Activated T-cell treated with anti-CD3 and anti-CD28 coated beads, Interleukin-2, amount 50 U/mL, for 1 hour (primary cell): ENCODE data around the gene MAP3K5.
"Not testable (repeated sequence)": the region's sequence is repeated elsewhere in the genome, so short reads cannot be mapped to it uniquely, and the experiment has no call there.

Experiments used
- DNase-seq: peaks from one replicate; pipeline ENCODE4 v3.0.0-alpha.2; 2020

The MAP3K5 gene

DNA sequence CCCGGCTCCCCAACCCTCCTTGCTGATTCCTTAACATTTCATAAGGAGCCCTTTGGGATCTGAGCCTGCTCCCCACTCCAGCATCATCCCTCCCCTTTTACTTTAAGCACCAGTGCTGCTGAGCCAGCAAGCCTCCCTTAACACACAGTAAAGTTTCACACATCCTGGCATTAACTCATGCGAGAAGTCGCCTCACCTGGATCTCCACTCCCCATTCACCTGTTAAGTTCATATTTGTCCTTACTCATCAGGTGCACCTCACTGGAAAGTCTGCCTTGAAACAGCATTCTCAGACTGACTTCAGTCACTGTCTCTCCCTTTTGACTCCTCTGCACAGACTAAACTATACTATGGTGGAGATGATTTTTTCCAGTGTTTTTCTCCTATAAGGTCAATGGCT lies 194.2 kb downstream of the MAP3K5 start:
- no peak for DNase-seq

DNA sequence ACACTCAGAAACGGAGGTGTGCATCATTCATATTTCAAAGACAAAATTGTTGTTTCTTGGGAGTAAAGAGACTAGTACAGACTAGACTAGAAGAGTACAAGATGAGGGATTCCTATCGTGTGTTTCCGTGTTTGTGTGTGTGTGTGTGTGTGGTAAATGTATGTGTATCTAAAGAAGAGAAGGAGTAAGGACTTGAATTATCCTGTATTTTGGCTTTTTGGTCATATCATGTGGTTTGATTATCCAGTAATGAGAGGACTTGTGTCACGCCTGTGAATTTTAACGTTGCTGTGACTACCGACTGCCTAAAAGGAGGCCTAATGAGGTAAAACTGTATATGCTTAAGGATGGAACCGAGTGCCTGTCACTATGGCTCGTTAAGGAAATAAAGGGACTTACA lies 197.6 kb downstream of the MAP3K5 start:
- DNase-seq: no peak

DNA sequence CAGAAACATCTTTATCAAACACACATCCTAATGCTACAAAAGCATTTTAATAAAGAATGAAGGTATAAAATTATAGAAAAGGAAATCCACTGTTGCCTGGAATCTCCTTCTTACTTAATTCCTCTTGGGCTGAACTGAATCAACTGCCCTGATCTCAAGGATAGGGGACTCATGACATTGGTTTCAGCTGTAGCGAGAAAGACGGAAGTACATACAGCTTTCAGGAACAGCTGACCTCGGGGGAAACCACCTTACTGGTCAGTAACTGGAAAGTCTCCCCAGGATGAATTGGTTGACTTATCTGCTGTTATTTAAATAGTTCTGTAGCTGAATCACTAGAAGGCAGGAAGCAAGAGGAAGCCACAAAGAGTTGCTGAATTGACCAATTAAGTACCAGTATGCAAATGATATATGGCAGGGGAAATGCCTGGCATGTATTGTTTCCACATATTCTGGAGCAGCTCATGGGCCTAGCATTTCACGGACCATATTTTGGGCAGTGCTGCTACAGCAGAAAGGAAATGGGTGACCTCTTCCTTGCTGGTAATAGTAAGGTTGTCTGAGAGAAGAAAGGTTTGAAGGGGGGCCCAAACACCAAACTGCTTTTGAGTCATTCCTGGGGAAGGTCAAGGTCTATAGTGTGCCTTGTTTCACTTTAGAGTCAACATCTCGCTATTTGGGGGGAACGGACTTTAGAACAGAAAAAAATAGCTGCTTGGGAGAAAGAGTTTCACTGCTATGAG lies 198.4 kb downstream of the MAP3K5 start:
- DNase-seq: no peak

DNA sequence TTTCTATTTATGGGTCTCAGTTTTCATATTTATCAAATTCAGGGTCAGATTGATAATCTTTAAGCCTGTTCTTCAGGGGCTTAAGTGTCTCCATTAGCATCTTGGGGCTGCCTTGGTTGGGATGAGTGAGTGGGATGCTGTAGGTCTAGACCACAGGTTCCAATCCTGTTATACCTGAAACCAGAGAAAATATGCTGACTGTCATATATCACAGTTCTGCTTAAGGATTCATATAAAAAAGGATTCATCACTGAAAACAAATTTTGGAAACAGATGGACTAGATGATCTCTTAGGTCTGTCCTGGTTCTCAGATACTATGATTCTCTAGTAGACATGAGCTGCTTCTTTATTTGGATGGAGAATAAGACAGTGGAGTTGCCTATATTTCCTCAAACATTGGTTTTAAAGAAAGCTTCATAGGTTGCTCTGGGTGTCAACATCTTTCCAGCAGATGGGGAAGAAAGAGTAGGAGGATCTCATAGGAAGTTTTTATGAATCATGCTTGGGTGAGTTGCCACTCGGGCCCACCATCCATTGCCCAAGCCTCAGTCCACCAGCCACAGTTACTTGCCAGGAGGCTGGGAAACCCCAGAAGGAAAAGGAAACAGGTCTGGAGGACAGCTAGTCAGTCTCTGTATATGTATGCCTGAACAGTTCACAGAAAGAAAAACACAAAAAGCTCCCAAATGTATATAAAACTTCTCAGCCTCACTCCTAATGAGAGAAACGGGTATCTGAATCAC lies 199.2 kb downstream of the MAP3K5 start:
- no peak for DNase-seq

DNA sequence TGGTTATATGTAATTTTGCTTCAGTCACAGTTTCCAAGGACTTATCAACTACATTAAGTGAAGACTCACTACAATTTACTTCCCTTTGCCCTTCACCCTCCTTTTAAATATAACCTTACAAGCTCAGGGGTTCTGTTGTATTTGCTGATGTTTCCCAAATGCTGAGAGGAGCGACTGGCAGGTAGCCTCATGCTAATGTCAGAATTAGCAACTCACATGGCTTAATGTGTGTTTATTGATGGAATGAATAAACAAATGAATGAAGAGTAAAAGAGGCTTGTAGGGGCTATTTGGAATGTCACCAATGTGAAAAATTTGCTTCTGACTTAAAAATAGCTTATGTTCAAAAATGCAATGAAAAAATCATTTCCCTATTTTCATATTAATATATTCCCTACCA lies 200.7 kb downstream of the MAP3K5 start:
- DNase-seq: no peak

DNA sequence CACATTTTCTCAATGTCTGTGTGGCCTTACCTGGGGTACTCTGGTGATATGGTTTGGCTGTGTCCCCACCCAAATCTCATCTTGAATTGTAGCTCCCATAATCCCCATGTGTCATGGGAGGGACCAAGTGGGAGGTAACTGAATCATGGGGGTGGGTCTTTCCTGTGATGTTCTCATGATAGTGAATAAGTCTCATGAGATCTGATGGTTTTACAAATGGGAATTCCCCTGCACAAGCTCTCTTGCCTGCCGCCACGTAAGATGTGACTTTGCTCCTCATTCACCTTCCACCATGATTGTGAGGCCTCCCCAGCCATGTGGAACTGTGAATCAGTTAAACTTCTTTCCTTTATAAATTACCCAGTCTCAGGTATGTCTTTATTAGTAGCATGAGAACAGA lies 201.4 kb downstream of the MAP3K5 start:
- DNase-seq: not testable (repeated sequence)

DNA sequence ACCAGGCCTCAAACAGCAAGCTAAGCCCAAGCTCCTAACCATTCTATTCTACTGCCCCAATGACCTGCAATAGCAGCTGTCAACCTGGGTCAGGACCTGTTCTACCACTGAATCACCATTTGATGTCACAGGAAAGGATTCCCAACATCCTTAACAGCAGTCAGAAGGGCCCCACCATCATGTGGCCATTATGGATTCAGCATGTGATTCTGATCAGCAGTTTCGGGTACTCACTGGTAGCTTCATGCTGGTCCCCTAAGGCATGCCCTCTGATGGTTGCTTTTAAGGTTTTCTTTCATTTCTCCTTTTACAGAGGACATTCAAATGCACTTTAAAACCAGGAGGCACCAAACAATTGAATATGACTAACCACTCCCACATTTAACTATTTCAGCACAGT lies 204.8 kb downstream of the MAP3K5 start:
- DNase-seq: no peak

DNA sequence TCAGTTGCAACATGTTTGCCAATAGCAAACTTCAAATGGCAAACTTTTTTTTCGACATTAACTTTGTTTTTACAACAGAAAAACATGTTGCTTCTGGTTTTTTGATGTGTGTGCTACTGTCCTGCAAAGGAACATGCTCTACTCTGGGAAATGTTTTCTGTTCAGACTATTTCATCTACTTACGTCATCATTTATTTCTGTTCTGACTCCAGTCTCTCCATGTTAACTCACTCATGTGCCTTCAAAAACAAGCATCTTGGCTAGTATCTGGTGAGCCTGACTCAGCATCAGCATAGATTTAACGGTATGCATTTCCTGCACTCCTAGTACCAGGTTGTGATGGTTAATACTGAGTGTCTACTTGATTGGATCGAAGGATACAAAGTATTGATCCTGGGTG lies 206.0 kb downstream of the MAP3K5 start:
- DNase-seq: no peak

DNA sequence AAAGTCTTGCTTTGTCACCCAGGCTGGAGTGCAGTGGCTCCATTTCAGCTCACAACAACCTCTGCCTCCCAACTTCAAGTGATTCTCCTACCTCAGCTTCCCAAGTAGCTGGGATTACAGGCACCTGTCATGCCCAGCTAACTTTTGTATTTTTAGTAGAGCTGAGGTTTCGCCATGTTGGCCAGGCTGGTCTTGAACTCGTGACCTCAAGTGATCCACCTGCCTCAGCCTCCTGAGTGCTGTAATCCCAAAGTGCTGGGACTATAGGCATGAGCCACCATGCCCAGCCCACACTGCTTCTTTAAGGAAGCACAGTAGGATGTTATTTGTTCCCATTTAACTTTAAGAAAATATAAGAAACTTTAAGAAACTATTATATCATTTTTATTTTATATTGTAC lies 206.8 kb downstream of the MAP3K5 start:
- not testable (repeated sequence) for DNase-seq

DNA sequence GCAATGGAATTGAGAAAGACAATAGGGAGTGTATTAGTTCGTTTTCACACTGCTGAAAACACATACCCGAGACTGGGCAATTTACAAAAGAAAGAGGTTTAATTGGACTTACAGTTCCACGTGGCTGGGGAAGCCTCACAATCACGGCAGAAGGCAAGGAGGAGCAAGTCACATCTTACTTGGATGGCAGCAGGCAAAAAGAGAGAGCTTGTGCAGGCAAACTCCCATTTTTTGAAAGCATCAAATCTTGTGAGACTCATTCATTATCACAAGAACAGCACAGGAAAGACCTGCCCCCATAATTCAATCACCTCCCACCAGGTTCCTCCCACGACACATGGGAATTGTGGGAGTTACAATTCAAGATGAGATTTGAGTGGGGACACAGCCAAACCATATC lies 208.0 kb downstream of the MAP3K5 start:
- DNase-seq: not testable (repeated sequence)

DNA sequence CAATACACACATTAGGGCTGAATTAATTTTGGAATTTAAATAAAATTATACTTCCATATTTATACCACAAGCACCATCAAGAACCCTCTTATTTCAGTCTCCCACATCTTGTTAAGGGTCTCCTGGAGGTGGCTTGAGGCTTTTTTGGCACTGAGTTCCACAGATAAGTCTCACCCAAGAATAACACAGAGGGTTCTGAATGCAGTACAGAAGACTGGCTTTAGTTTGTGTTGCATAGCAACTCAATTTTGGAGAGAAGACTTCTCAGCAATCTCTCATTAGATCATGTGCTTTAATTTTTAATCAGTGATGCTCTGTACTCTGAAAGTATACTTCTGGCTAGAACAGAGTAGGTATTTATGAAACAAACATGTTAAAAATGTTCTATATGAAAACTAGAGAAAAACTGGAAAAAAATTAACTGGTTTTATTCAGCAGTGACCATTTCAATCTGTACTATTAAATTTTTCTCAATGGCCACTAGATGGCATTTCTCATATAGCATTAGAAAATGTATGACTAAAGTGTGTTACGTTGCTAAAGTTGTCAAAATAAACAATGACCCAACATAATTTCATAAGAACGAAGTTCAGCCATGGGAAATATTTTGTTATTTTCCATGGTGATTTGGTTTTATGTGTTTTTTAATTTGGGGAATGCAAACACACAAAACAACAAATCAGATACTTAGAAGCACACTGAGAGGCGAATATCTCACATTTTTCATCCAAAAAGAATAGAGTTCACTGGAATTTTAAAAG lies 209.4 kb downstream of the MAP3K5 start:
- DNase-seq: no peak

DNA sequence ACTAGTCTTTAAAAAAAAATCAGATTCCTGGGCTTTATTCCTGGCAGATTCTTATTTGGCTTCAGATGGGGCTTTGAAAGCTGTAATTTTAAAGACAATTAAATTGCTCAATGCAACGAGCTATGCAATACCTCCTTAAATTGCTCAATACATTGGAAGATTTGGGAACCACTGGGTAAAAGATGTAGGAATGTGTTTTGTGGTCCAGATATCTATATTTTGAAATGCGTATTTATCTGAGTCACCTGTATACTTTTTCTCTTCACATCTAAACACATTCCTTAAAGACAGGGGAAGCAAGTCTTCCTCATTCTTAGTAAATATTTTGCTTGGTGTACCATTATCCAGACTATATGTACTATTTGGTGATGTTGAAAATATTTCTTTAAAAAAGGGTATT lies 212.5 kb downstream of the MAP3K5 start:
- DNase-seq: no peak

DNA sequence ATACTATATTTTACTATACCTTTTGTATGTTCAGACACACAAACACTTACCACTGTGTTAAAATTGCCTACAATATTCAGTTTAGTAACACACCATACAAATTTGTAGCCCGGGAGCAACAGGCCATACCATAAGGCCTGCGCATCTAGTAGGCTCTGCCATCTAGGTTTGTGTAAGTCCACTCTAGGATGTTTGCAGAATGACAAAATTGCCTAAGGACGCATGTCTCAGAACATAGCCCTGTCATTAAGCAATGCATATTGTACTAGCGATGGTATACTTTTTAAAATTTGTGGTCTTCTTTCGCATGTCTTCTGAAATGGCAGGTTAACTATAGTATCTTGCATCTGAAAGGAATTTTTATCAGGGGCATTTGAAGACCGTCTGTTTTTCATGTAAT lies 215.5 kb downstream of the MAP3K5 start:
- DNase-seq: no peak

DNA sequence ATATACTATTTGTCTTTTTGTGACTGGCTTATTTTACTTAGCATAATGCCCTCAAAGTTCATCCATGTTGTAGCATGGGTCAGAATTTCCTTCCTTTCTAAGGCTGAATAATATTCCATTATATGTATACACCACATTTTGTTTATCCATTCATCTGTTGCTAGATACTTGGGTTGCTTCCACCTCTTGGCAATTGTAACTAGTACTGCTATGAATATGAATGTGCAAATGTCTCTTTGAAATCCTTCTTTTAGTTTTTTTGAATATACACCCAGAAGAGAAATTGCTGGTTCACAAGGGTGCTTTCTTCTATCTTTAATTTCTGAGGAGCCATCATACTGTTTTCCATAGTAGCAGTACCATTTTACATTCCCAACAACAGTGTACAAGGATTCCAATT lies 220.8 kb downstream of the MAP3K5 start:
- DNase-seq: no peak

DNA sequence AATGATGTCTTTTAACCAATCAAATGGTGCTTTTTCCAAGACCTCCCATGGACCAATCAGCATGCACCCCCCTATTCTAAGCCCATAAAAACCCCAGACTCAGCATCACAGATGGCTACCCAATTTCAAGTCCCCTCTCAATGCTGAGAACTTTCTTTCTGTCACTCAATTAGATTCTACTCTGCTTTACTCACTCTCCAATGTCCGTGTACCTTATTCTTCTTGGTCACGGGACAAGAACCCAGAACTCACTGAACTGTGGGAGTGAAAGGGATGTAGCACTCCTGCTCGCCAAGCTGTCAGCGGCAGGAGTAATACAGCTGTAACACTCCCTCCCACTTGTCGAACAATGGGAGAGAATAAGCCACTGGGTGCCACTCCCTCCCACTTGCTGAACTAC lies 221.2 kb downstream of the MAP3K5 start:
- no peak for DNase-seq

DNA sequence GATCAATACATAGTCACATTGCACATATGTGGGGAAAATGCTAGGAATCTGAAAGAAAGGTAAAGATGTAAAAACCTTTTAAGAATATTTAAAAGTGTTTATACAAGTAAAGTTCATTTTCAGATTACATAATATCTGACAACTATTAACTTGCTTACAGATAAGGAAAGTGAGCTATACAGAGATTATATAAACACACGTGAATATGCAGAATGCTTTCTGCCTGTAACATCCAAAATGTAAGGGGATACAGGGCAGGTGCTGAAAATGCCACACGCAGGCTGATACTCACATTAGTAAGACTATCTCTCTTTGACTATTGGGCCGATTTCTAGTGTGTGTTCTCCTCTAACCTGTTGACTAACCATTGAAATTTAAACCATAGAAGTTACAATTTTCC lies 224.1 kb downstream of the MAP3K5 start:
- no peak for DNase-seq

DNA sequence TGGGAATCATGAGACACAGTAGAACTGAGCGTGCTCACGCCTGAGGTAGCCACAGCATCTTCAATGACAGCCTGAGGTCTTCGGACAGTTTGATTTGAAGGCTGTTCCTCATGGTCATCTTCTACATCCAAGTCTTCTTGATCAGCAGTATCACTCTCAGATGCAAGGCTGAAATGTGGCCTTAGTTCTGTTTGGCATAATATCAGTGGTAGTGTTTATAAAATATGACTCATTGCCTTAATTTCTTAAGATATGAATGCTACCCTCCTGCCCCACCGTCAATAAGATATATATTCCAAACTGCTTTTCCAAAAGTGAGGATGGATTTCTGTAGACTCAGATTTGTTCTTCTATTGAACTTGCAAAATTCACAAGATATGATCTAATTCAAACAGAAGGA lies 224.6 kb downstream of the MAP3K5 start:
- no peak for DNase-seq

DNA sequence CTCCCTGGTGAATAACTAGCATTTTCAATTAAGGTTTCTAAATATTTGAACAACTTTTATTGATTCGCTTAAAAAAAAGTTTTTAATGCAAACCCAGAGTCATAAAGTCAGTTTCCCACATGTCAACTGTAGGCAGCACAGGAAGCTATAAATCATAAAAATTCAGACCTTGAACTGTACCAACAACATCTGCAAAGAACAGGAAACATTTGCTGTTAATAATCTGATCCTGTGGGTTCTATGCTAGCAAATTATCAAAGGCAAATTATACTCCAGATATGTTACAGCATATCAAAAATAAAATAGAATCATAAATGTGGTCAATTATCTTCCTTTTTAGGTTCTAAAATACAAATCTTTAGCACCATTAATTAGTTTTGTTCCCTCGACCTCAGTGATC lies 225.4 kb downstream of the MAP3K5 start:
- no peak for DNase-seq

DNA sequence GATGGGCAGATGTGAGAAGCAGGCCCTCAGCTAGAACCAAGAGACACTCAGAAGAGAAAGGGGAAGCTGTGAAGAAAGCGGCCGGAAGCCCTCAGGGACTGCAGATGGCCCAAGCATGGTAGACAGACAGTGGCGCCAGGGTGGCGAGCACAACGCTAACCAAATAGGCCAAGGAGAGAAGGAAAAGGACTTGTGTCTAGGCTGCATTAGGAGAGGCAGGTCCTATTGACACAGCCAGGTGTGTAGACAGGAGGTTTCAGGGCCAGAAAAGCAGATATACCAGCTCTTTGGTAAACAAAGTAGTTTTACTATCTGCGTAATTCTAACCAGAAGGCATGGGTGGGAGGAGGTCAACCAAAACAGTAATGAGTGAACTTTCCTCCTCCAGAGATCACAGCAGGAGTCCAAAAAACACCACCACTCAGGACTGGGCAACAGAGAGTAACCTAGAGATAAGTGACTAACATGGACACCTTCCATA lies 226.2 kb downstream of the MAP3K5 start:
- DNase-seq: no peak

DNA sequence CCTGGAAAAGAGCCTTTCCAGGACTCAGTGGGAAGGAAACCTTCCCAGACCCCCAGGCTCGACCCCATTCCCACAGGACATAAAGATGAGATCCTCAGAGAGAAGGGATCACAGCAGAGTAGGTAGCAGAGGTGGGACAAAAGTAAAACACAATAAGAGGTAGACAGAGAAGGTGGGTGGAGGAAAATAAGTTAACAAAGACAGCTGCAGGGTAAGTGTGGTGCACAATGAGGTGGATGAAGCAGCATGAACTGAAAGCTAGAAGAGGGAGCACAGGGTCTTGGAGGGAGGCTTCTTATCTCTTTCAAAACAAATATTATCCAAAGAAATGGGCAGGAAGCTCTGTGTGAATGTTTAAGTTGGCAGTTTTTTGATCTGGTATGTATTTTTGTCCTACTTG lies 228.1 kb downstream of the MAP3K5 start:
- no peak for DNase-seq

DNA sequence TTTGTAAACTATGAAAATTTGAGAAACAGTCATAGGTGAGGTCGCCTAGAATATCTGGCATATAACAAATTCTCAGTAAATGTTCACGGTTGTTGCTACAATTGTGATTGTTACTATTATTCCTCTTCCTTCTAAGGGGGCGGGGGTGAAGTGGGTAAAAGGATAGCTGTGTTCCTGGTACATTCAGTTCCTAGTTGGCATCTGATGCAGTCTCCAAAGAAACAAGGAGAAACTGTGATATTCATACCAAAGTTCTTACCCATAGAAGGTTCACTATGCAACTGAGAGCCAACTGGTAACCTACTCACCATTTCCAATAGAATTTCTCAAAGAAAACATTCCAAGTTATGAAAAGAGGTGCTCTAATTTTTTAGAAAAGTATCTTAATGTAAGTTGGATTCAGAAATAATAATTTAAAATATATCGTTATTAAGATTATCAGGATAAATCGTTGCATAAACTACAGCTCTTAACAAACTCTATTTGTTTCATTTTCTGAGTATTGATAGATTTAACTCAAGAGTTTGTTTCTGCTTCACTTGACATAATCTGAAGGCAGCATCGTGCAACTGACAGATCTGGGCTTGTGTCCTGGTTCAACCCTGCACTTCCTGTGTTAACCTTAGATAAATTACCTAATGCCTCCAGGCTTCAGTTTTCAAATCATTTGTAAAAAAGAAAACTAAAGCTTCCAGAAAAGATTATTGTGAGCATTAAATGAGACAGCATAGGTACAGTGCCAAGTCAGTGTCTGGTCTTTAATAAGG lies 228.7 kb downstream of the MAP3K5 start:
- DNase-seq: no peak

DNA sequence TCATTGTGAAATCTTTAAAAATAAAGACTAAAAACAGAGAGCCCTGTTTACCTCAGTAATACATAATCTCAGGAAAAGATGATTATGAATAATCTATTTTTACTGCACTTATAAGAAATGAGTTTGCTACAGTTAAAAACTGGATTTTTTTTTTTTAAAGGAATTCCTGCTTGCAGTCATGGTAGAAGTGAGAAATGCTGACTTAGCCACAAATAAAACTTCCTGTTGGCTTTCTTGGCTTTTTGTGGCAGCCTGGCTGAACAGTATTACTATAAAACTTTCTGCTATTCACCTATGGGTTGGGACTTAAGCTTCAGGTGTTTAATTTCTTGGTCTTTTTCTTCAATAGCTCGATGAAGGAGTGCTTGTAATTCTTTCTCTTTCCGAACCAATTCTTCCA lies 230.1 kb downstream of the MAP3K5 start:
- DNase-seq: no peak

DNA sequence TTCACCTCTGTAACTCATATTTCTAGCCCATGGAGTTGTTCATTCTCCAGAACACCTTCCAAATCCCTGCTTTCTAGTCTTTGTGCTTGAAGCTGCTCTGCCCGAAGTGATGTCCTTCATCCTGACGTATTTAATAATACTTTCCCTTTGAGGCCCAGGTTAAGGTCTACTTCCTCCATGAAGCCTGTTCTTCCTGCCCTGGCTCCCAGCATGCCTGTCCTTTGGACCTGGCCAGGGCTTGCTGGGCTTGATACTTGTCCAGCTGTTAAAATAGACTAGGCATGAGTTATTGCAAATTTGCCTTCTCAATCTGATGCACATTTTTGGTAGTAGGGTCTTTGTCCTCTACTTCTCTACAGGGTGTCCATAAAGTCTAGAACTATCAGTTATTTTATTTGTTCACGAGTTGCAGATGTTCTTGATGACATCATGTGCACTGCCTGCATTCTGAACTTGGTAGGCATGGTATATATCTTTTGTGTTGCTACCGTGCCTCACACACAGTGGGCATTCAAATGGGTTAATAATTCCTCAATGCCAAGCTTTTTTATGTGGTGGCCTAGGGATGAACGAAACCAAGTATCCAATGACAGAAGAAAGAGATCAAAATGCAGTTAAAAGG lies 239.0 kb downstream of the MAP3K5 start:
- no peak for DNase-seq
